GM21786 (cell line): ENCODE data around the gene PIK3AP1.

Experiments used
- ATAC-seq: cut with Tn5 transposase; IDR thresholded peaks from one replicate; pipeline ENCODE4 v1.9.1; 2021; ENCODE audit not compliant: unreplicated experiment

The PIK3AP1 gene

DNA sequence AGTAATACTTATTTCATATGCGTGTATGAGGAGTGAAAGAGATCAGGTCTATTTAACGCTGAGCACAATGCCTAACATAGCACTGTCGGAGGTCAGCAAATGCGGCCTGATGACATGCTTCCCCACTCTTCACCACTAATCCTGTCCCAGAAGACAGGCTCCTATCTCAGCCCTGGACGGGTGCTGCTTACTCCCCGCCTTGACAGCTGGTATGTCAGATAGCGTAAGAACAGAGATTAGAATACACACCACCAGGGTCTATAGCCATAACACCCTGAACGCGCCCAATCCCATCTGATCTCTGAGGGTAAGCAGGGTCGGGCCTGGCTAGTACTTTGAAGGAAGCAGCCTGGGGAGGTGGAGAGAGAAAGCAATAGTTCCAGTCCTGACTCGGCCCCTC is 101.2 kb downstream of the PIK3AP1 start:
- ATAC-seq: no peak

- ATAC-seq: no peak
These were observed 101.7 kb downstream of the PIK3AP1 start for GRCh38 chr10:96618653-96619052.

DNA sequence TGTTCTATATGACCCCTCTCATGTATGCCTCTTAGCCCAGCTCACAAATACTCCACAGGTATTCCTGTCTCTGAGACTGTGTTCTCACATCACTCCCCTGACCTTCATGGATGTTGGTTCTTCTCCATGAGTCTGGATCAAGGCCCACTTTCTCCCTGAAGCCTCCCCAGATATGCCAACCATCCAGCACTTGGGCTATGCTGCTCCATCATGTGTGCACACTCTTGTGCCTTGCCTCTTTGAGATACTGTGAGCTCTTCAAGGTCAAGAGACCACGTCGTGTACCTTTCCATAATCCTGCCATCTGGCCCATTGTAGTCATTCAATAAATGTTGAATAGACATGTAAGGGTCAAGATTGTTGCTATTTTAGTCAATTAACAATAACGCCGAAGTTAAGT is 103.4 kb downstream of the PIK3AP1 start:
- ATAC-seq: no peak

DNA sequence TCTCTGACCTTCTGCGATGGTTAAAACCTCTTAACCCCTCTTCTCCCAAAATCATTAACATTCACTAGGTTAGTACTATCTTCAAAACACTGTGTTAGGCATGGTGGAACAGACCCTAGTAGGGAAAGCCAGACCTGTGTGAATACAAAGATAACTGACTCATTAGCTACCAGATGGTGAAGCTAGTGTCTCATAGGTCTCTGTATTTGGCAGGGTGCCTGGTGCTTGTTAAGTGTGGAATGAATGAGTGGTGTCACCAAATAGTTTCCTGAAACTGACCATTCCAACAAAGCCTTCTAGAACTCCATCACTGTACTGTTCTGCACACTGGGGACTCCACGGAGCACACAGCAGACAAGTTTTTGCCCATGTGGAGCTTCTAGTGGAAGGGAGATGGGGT is 105.8 kb downstream of the PIK3AP1 start:
- no peak for ATAC-seq

- ATAC-seq: no peak
These were observed 106.7 kb downstream of the PIK3AP1 start for GRCh38 chr10:96613576-96613975.

DNA sequence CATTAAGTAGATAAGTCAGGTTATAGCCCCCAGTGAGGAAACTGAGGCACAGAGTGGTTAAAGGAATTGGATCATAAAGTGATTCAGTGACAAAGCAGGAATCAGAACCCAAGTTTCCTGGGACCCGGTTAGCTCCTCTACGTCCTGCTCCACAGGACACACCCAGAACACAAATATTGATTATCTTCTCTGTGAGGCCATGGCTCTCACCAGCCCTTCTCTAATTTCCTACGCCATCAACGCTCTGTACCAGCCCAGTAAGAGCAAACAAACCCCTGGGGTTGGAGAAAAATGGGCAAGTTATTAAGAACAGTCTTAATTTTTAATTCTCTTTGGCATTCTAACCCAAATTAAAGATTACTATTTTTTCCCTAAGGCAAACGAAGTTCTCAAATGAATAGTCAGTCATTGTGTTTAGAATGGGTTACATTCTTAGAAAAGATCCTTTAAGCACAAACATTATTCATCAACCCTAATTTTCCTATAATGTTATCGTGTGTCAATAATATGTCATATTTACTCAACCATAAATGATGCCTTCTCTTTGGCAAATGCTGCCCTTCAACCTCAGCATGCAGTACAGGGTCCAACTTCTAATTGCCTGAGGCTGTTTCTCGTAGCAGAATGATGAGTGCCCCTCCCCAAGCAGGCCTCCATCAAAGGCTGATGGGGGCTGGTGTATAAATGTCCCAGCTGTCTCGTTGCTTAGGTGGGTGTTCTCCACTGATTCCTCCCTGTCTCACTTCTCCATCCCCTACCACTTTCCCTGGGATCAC is 108.1 kb downstream of the PIK3AP1 start:
- ATAC-seq: no peak

DNA sequence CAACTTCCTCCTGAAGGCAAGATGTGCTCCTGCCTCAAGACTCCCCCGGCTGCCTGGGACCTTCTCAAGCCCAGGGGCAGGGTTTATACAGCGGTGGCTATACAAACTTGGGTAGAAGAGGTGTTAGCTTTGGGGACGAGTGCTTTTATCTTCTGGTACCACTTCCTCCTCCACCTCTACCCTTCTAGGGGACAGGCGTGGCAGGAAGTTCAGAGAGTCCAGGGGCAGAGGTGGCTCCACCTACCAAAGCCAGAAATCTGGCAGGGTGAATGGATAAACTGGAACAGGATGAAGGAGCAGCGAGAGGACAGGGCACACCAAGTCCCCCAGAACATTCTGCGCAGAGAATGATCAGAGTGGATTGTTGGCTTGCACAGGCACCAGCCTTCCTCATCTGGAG is 109.5 kb downstream of the PIK3AP1 start:
- ATAC-seq: no peak

DNA sequence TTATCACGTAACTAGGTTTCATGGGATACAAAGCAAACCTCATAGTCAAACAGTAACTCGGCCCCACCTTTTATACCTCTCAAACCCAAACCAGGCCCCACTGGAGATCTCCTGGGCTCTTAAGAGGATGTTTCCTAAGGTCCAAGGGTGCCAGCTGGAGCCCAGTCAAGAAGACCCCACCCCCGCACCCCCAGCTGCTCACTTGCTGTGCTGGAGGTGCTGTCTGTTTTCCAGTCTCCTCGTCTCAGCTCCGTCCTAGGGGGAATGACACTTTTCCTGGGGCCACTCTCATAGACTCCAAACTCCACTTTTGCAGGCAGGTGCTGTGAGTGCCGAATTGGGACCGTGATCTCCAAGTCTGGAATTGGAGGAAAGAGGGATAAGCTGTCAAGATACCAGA is 110.8 kb downstream of the PIK3AP1 start:
- ATAC-seq: no peak

- no peak for ATAC-seq
These were observed 111.5 kb downstream of the PIK3AP1 start for GRCh38 chr10:96608805-96609204.

DNA sequence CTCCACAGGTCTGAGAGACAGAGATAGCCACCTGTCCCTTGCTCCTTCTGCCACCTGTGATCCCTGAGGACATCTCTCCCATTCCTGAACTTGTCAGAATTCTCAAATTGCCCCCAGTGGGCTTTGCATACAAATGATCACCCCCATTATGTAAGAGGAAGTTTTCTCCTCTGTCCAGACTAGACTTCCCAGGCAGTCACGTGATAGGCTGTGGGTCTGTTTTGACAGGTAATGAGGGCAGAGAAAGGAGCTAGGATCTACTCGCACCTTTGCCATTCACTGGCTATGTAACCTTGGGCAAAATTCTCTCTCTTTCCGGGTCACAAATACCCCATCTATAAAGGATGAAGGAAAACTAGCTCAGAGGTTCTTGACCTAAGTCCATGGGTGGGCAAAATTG is 112.1 kb downstream of the PIK3AP1 start:
- no peak for ATAC-seq

DNA sequence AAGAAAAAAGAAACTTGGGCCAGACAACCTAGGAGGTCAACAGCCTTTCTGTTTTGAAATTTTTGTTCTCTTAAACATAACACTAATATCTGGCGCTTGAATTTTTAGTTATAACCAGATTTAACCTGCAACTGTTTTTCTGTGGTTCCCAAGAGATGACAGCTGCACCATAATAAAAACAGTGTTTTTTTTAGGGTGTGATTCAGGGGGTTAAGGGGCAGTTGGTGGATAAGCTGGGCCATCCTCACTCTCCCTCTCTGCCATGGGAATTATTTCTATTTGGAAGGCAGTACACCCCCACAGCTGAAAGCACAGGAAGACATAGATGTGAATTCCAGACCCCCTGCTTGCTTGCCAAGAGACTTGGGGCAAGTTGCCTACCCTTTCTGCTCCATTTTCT is 113.4 kb downstream of the PIK3AP1 start:
- ATAC-seq: no peak

- ATAC-seq: no peak
These were observed 114.1 kb downstream of the PIK3AP1 start for GRCh38 chr10:96606216-96606615.

GRCh38 chr10:96600337-96600736 is 120.0 kb downstream of the PIK3AP1 start:
- no peak for ATAC-seq

DNA sequence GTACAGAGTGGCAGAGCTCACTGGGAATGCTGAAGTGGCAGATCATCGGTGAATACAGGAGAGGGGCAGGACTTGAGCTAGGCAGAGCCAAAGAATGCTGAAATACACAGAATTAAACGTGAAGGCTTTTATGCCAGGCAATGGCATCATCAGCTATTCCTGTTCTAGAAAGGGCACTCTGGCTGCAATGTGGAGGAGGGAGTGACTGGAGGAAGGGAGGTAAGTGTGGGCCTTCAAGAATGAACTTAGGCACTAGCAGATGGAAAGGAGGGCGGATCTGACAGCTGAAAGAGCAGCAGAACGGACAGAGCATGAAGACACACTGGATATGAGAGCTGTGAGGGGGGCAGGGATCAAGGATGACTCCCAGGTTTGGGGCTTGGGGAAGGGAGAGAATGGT is 121.5 kb downstream of the PIK3AP1 start:
- ATAC-seq: no peak

DNA sequence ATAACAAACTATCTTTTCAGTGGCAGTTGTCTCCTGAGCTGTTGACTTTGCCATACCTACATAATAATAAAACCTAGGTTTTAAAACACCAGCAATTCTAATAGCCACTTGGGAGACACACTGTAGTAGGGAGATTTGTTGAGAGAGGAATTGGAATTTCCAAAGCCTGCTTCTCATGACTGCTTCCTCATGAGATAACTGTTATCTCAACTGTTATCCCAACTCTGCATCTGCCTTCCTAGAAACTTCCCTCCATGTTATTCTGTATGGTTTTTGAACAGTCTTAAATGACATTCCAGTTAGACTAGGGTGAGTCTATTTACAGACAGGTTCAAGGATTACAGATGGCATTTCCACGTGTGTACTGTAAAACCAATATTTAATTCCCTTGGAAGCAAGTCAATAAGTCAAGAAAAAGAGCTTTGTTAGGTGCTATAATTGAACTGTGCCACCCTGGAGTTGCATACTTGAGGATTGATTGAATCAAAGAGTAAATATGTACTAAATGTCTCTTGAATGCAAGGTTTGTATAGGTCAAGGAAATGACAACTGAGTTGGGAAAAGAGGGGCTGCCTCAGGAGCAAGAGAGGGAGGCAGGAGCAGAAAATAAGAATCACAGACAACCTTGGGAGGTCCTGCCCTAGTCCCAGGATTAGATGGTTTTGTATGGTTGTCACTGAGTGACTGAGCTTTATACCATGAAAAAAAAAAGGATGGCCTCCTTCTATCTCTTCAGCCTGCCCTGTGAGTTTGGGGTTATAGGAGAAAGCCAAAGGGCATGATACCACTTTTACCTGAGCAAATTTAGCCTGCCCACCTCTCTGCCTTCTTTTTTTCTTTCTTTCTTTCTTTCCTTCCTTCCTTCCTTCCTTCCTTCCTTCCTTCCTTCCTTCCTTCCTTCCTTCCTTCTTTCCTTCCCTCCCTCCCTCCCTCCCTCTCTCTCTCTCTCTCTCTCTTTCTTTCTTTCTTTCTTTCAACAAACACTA is 123.6 kb downstream of the PIK3AP1 start:
- ATAC-seq: no peak

GRCh38 chr10:96595741-96596140 is 124.6 kb downstream of the PIK3AP1 start:
- ATAC-seq: no peak

DNA sequence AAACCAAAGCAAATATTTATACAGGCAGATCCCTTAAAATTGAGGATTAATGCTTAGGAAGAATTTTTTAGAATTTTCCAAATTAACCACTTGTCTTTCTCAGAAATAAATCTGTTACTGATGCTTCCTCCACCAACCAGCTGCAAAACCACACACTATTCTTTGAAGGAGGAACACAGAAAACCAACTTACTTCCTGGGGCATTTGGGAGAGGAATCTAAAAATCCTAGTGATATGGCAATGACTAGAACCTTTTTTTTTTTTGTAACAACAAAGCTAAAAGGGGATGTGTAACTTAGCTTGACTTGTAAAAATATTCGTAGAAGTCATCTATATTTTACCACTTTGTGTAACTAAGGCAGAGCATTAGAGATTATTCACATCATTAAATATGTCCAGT is 128.4 kb downstream of the PIK3AP1 start:
- no peak for ATAC-seq

- peak; percentile 26 for ATAC-seq
These were observed 131.5 kb downstream of the PIK3AP1 start for GRCh38 chr10:96588616-96589419.

GRCh38 chr10:96588060-96588554 is 132.2 kb downstream of the PIK3AP1 start:
- no peak for ATAC-seq

DNA sequence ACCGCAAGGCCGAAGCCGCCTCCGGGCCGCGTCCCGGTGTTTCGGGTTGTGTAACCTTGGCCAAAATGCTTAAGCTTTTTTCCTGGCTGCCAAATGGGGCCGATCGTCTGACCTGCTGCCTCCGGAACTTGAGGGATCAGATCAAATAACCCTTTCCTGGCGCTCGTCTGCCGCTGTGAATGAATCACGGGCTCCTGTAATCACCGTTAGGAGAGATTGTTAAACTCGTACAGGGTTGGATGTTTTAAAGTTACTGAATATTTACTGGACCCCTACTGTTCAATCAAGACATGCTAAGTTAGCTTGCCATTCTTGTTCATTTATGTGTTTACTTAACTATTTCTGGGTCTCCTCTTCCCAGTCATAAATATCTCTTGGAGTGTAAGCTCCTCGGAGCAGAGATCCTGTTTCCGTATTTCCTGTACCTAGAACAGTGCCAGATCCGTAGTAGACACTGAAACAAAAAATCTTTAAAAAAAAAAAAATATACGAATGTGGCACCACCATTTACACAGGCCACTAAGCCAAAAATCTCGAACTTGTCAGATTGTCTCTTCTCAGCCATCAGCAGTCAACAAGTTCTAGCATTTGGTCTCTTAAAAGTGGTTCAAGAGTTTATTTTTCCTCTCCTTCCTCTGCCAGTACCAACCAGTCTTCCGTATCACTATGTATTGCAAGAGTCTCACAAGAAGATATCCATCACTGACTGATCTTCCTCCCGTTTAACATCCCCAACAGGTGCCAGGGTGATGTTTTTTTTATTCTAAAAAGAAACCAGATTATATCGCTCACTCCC is 132.9 kb downstream of the PIK3AP1 start:
- ATAC-seq: no peak
